A549 (cell line): ENCODE measurements around the gene DIAPH2. TPM values are rescaled to one million over a fixed set of nuclear protein-coding genes. Genes with fewer than 3 reads are reported as not detected.

Experiments
- ATAC-seq, 2 experiments: fragments of 200-7000 bp in 1 of 2; fragments of >200 bp in 1 of 2; cut with Nextera tagmentation in 1 of 2; cut with Tn5 transposase in 1 of 2; 3 replicates each; pipeline versions ENCODE4 v1.8.0 to v1.9.1; 2018 to 2020; ENCODE audit warnings: mild to moderate bottlenecking in 1 of 2, moderate library complexity in 1 of 2
- CTCF ChIA-PET: fragments of 300-600 bp; sonication (Branson Sonifier 250); formaldehyde crosslinking; extraction: SDS; loops from one replicate; lab custom pipeline; 2021; ENCODE audit warnings: antibody characterized with exemption, inconsistent platforms; lab: Yijun Ruan, JAX
- POLR2A ChIA-PET: fragments of 350-600 bp; formaldehyde crosslinking; extraction: SDS; loops from one replicate; lab custom pipeline; 2021; ENCODE audit warnings: antibody characterized with exemption, inconsistent platforms; lab: Yijun Ruan, JAX
- DNase-seq, 2 experiments: peaks; one replicate each; pipeline versions ENCODE4 v3.0.0 to v3.0.0-alpha.2; 2011 to 2016; ENCODE audit warnings: low read depth in 1 of 2, low spot score in 1 of 2
- FAIRE-seq: peaks from 2 replicates; lab custom pipeline; 2011; peaks lifted over from hg19 to GRCh38; lab: Jason Lieb, UNC
- H3K27ac ChIP-seq, 2 experiments: fragments of >200 bp; sonication (Bioruptor Twin); formaldehyde crosslinking; 3 replicates each; pipeline ENCODE4 v1.5.1; 2016 to 2017
- H3K4me1 ChIP-seq: fragments of >200 bp; sonication (Bioruptor Twin); formaldehyde crosslinking; 3 replicates; pipeline ENCODE4 v1.6.1; 2016
- H3K4me2 ChIP-seq: fragments of >200 bp; sonication (Bioruptor Twin); formaldehyde crosslinking; 3 replicates; pipeline ENCODE4 v1.6.1; 2016
- H3K4me3 ChIP-seq: fragments of >200 bp; sonication (Bioruptor Twin); formaldehyde crosslinking; 3 replicates; pipeline ENCODE4 v1.5.1; 2016
- H3K9me3 ChIP-seq: fragments of >200 bp; sonication (Bioruptor Twin); formaldehyde crosslinking; 3 replicates; pipeline ENCODE4 v1.6.1; 2016
- BHLHE40 ChIP-seq: IDR thresholded peaks from 2 replicates; pipeline ENCODE4 v1.6.1; 2012; ENCODE audit warnings: low read depth, low read length, inconsistent platforms
- CEBPB ChIP-seq, 2 experiments: fragments of >200 bp in 1 of 2; sonication (Bioruptor Twin) in 1 of 2; formaldehyde crosslinking in 1 of 2; IDR thresholded peaks; 2 replicates each; pipeline ENCODE4 v1.6.1; 2012 to 2016
- CHD2 ChIP-seq: fragments of 150-350 bp; IDR thresholded peaks from 2 replicates; pipeline ENCODE4 v1.6.1; 2014; ENCODE audit warnings: low read length; ENCODE audit not compliant: partially characterized antibody
- EHF ChIP-seq: fragments of 250-450 bp; sonication (Bioruptor Pico); IDR thresholded peaks from 2 replicates; pipeline ENCODE4 v1.5.0; 2020; ENCODE audit warnings: mild to moderate bottlenecking
- EHMT2 ChIP-seq: fragments of 200-600 bp; sonication (generic); IDR thresholded peaks from 2 replicates; pipeline ENCODE4 v1.6.1; 2016; ENCODE audit warnings: antibody characterized with exemption, low read depth, mild to moderate bottlenecking, moderate library complexity
- EP300 ChIP-seq, 2 experiments: fragments of >200 bp; sonication (Bioruptor Twin); formaldehyde crosslinking; IDR thresholded peaks; 2 replicates in 1 of 2; 3 replicates in 1 of 2; pipeline ENCODE4 v1.6.1; 2016 to 2017
- ESRRA ChIP-seq: fragments of 150-350 bp; IDR thresholded peaks from 2 replicates; pipeline ENCODE4 v1.6.1; 2014; ENCODE audit warnings: mild to moderate bottlenecking, low read length, borderline replicate concordance
- FOSL2 ChIP-seq, 2 experiments: fragments of 450-650 bp in 1 of 2; fragments of >200 bp in 1 of 2; sonication (Bioruptor Twin) in 1 of 2; formaldehyde crosslinking; IDR thresholded peaks; 2 replicates each; pipeline versions ENCODE4 v1.5.0 to v1.6.1; 2016 to 2020; ENCODE audit warnings: mild to moderate bottlenecking in 1 of 2, moderate library complexity in 1 of 2
- GATA3 ChIP-seq: IDR thresholded peaks from 2 replicates; pipeline ENCODE4 v1.6.1; 2012; ENCODE audit warnings: borderline replicate concordance
- HOXB13 ChIP-seq: fragments of 250-450 bp; sonication (Bioruptor Pico); IDR thresholded peaks from 2 replicates; pipeline ENCODE4 v1.5.0; 2020; ENCODE audit warnings: low read depth, mild to moderate bottlenecking, moderate library complexity
- JUN ChIP-seq, 2 experiments: fragments of >200 bp; sonication (Bioruptor Twin); formaldehyde crosslinking; IDR thresholded peaks; 2 replicates in 1 of 2; 3 replicates in 1 of 2; pipeline ENCODE4 v1.6.1; 2016 to 2017
- JUNB ChIP-seq: fragments of >200 bp; sonication (Bioruptor Twin); formaldehyde crosslinking; IDR thresholded peaks from 2 replicates; pipeline ENCODE4 v1.6.1; 2016
- KDM1A ChIP-seq: fragments of 200-600 bp; sonication (generic); IDR thresholded peaks from 2 replicates; pipeline ENCODE4 v1.6.1; 2016; ENCODE audit warnings: low read depth, mild to moderate bottlenecking
- MAFK ChIP-seq: fragments of 450-650 bp; IDR thresholded peaks from 2 replicates; pipeline ENCODE4 v1.6.1; 2014; ENCODE audit not compliant: partially characterized antibody
- MYC ChIP-seq: IDR thresholded peaks from 2 replicates; pipeline ENCODE4 v1.6.1; 2012; ENCODE audit warnings: mild to moderate bottlenecking, inconsistent platforms, low read length, improper control_type of control experiment, borderline replicate concordance
- NFE2L2 ChIP-seq: fragments of 150-350 bp; conservative IDR thresholded peaks from 2 replicates; pipeline ENCODE4 v1.6.1; 2014; ENCODE audit warnings: low read length
- POLR2AphosphoS2 ChIP-seq: conservative IDR thresholded peaks from 2 replicates; pipeline ENCODE4 v1.6.1; 2012; ENCODE audit warnings: low read length, improper control_type of control experiment, inconsistent platforms
- RAD21 ChIP-seq, 2 experiments: fragments of >200 bp in 1 of 2; sonication (Bioruptor Twin) in 1 of 2; formaldehyde crosslinking in 1 of 2; IDR thresholded peaks in 1 of 2; conservative IDR thresholded peaks in 1 of 2; 2 replicates in 1 of 2; 3 replicates in 1 of 2; pipeline ENCODE4 v1.6.1; 2012 to 2018; ENCODE audit warnings: inconsistent platforms in 1 of 2
- REST ChIP-seq: fragments of 200-600 bp; sonication (generic); IDR thresholded peaks from 2 replicates; pipeline ENCODE4 v1.6.1; 2016; ENCODE audit warnings: antibody characterized with exemption, mild to moderate bottlenecking, moderate library complexity
- RFX5 ChIP-seq: fragments of 450-650 bp; IDR thresholded peaks from 2 replicates; pipeline ENCODE4 v1.7.1; 2014; ENCODE audit warnings: antibody characterized with exemption, mild to moderate bottlenecking, moderate library complexity
- WGBS: methylation state at CpG from one replicate; pipeline ENCODE4 v1.1.6; 2017; ENCODE audit errors: missing lambda C conversion rate; 5-methylcytosine and 5-hydroxymethylcytosine counted together
- polyA plus RNA-seq, 4 experiments: library from polyadenylated mRNA; depleted of rRNA in 3 of 4; stranded (reverse); fragments of >200 nt; fragmentation: RNase III in 1 of 4; extraction: RNeasy Plus Mini Kit Qiagen cat#74134 plus additional on column Dnase treatment in 1 of 4; gene quantifications; 2 replicates in 3 of 4; 3 replicates in 1 of 4; pipeline ENCODE4 v1.2.3, GENCODE V29; 2011 to 2017
- TF ChIP-seq, protein P1 (sequence below): fragments of 450-650 bp; IDR thresholded peaks from 2 replicates; pipeline ENCODE4 v1.6.1; 2014; ENCODE audit warnings: antibody characterized with exemption
- TF ChIP-seq, protein P2 (sequence below): fragments of 250-450 bp; sonication (Bioruptor Pico); IDR thresholded peaks from 2 replicates; pipeline ENCODE4 v1.5.0; 2020; ENCODE audit warnings: low read depth, mild to moderate bottlenecking, moderate library complexity

DIAPH2 gene
- polyA plus RNA-seq, 2 of the 4 experiments (the other 2 are of a cell fraction) = 3.7 to 10.0 TPM

GRCh38 chrX:97389761-97390192 is 705.1 kb downstream of the DIAPH2 start:
- ATAC-seq = peak; percentile 56 to 85
- peak in 1 of 2 experiments; percentile 55 for DNase-seq
- no peaks in the 10 kb centered on the region for H3K9me3 ChIP-seq
- H3K4me2 ChIP-seq = peak overlapping the region; percentile 62
- H3K27ac ChIP-seq = peak overlapping the region; percentile 83 to 87
- POLR2A ChIA-PET = interaction anchor here (0.6 to 0.9 kb wide), 4 partner anchors 9 to 134 kb away, joined by 3 to 10 read pairs (median 4); no protein-coding TSS in a partner anchor
- TF ChIP-seq BHLHE40 (no peak), NFE2L2 (no peak), EP300 (IDR thresholded peaks at IDR 0.05) (0 out of 5 replicates have a peak, but pooled peaks of 1 of the 2 experiments have one; percentile 16), CHD2 (no peak), EHMT2 (no peak), JUN (IDR thresholded peaks at IDR 0.05) (peak in 1 of 2 experiments; percentile 24; a peak in 1 of 5 replicates), MAFK (peak; percentile 42), FOSL2 (IDR thresholded peaks at IDR 0.05) (peak; percentile 55), FOSL2 (CRISPR knock-in tag; IDR thresholded peaks at IDR 0.05) (peak; percentile 74), RAD21 (conservative IDR thresholded peaks at IDR 0.05 in 1 of 2, IDR thresholded peaks at IDR 0.05 in 1 of 2) (no peak; a peak in 1 of 5 replicates), RFX5 (no peak), CEBPB (IDR thresholded peaks at IDR 0.05) (peak; percentile 28 to 50; a peak in 1 of 4 replicates), JUNB (peak; percentile 57), ESRRA (no peak)
- 12% methylated on average over 3 of the region's 3 CpGs for whole genome bisulfite sequencing
- peaks cover 12% of the 10 kb centered on the region; the same call in 2 of the 3 replicates for H3K4me1 ChIP-seq
- no peak overlapping the region for H3K4me3 ChIP-seq
- CTCF ChIA-PET = no interaction called here
- FAIRE-seq = peak; percentile 96

- no peak overlapping the region for H3K4me3 ChIP-seq
- FAIRE-seq (no peak), ATAC-seq (0 out of 6 replicates have a peak, but pooled peaks of 1 of the 2 experiments have one; percentile 24), DNase-seq (no peak)
- no peak for TF ChIP-seq EHF (CRISPR knock-in tag)
- TF ChIP-seq KDM1A = no peak
- TF ChIP-seq MYC = no peak
- TF ChIP-seq ESRRA = no peak
- TF ChIP-seq POLR2AphosphoS2 = no peak
- TF ChIP-seq JUNB = no peak
- no peak for TF ChIP-seq EP300 (IDR thresholded peaks at IDR 0.05)
- TF ChIP-seq, protein P1, sequence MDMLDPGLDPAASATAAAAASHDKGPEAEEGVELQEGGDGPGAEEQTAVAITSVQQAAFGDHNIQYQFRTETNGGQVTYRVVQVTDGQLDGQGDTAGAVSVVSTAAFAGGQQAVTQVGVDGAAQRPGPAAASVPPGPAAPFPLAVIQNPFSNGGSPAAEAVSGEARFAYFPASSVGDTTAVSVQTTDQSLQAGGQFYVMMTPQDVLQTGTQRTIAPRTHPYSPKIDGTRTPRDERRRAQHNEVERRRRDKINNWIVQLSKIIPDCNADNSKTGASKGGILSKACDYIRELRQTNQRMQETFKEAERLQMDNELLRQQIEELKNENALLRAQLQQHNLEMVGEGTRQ = no peak
- no peaks in the 10 kb centered on the region for H3K9me3 ChIP-seq
- peaks cover 57% of the 10 kb centered on the region for H3K4me1 ChIP-seq
- peak overlapping the region; percentile 72 to 79 for H3K27ac ChIP-seq
- H3K4me2 ChIP-seq = peak overlapping the region; percentile 38
- 56% methylated on average over 3 of the region's 3 CpGs for WGBS
- POLR2A ChIA-PET = no interaction called here
- CTCF ChIA-PET = no interaction called here
Measured at GRCh38 chrX:97397371-97397770, 712.7 kb downstream of the DIAPH2 start.

DNA sequence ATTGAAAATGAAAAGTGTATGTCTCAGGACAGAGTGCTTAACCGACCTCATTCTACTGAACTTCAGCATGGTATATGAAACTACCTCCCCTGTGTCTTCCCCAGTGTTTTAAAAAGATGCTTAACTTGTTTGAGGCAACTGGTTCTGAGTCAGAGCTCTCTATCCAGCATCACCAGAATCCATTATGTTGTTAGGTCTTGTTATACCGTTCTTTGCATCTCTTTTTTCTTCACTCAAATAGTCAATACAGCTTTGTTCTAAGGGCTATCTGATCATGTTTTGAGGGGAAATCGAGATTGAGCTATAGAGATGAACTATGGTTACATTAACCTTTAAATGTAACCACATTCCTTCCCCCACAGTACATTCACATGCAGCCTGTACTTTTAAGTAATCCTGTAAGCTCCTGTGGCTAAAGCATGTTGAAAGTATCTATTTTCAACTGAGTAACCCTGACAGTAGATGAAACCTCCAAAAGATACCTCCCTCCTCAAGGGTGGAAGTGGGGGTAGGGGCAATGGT is 713.4 kb downstream of the DIAPH2 start:
- ATAC-seq = no peak
- CTCF ChIA-PET = no interaction called here
- TF ChIP-seq FOSL2 (IDR thresholded peaks at IDR 0.05) = no peak
- no peak for TF ChIP-seq FOSL2 (CRISPR knock-in tag; IDR thresholded peaks at IDR 0.05)
- TF ChIP-seq GATA3 = no peak
- no peak for TF ChIP-seq REST
- TF ChIP-seq, protein P2, sequence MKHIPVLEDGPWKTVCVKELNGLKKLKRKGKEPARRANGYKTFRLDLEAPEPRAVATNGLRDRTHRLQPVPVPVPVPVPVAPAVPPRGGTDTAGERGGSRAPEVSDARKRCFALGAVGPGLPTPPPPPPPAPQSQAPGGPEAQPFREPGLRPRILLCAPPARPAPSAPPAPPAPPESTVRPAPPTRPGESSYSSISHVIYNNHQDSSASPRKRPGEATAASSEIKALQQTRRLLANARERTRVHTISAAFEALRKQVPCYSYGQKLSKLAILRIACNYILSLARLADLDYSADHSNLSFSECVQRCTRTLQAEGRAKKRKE (CRISPR knock-in tag) = no peak
- TF ChIP-seq HOXB13 (CRISPR knock-in tag) = no peak
- no peak for TF ChIP-seq CEBPB (IDR thresholded peaks at IDR 0.05)
- TF ChIP-seq KDM1A = no peak
- FAIRE-seq = peak; percentile 90
- Histone ChIP-seq H3K27ac (peak overlapping the region; percentile 72 to 79), H3K9me3 (no peaks in the 10 kb centered on the region), H3K4me3 (no peak overlapping the region), H3K4me1 (peaks cover 62% of the 10 kb centered on the region), H3K4me2 (peak overlapping the region; percentile 38)
- DNase-seq = no peak
- 66% methylated on average over 3 of the region's 3 CpGs for WGBS
- POLR2A ChIA-PET = interaction anchor here (0.9 kb wide), 1 partner anchor 8 kb away, joined by 3 read pairs; no protein-coding TSS in a partner anchor
